B cell (primary cell): Measurements from ENCODE around the gene LRRC40.

Source experiments
- CTCF ChIP-seq: fragments of 200-600 bp; IDR thresholded peaks from one replicate; pipeline ENCODE4 v1.8.0; 2022; ENCODE audit warnings: antibody characterized with exemption, mild to moderate bottlenecking
- EZH2 ChIP-seq: IDR thresholded peaks from 2 replicates; pipeline ENCODE4 v1.6.1; 2012; ENCODE audit warnings: borderline replicate concordance, low read depth, mild to moderate bottlenecking, moderate library complexity, low read length; ENCODE audit not compliant: insufficient read depth, poor library complexity, severe bottlenecking

DNA sequence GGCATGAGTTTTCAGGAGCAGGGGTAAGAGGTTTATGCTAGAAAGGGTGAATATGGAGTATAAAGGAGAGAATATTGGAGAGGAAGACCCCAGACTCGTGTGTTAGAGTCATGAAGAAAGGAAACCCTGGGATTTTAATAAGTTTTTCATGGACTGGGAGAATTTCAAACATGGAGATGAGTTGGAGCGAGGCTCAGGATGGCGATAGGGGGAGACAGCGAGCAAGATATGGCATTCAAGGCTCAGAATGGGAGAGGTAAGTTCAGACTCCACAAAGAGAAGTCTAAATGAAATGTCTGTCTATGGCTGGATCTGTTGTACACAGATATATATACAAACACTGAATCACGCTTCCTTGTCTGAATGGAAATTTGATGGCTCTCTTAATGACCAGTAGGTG lies 92.5 kb downstream of the LRRC40 start:
- no peak for TF ChIP-seq CTCF
- TF ChIP-seq EZH2, result no peak
